Heart left ventricle (tissue), 13 donors: Measurements from ENCODE around the gene RGL3.

Experiments used
- POLR2A ChIP-seq, 2 donors: fragments of 450-650 bp; IDR thresholded peaks; one replicate each; pipeline ENCODE4 v1.6.1; 2017; ENCODE audit warnings: antibody characterized with exemption in 2 of 2, mild to moderate bottlenecking in 2 of 2, moderate library complexity in 2 of 2
- TF ChIP-seq, protein P1 (sequence below), 12 donors: fragments of 200-600 bp; sonication (generic) in 4 of 12; IDR thresholded peaks; one replicate each; pipeline versions ENCODE4 v1.5.0 to v1.8.0; 2018 to 2022; ENCODE audit warnings: antibody characterized with exemption in 12 of 12, mild to moderate bottlenecking in 5 of 12
- donor health status: ischemic (EF 13 %, LVEDD 7.1; RV severe dilation, severe dysfunction).
- donor health status: DM: no; HTN: yes; CAD: no.
- donor health status: DM: no; HTN: no; CAD: no.
- donor health status: ischemic (EF 25% LVEDD 6.9; RV normal size, moderate dysfunction).
- donor health status: ischemic (EF 25% LVEDD 5.7; RV mildly dilated, moderate dysfunction).
- donor health status: ischemic (EF 35%, LVEDD 5.7; RV mildly dilated, moderate dysfunction).
- donor health status: nonischemic (EF 11% LVEDD 7.7; RV severe dilation, severe dysfunction).
- donor health status: DM: yes; HTN: yes; CAD: no.
- donor health status: PGD.
- donor health status: ischemic (EF 29% LVEDD 5.4; RV normal size, mild dysfunction).
- donor health status: nonischemic (EF 23%, LVEDD 6.1; RV moderate dilation, normal function).

DNA sequence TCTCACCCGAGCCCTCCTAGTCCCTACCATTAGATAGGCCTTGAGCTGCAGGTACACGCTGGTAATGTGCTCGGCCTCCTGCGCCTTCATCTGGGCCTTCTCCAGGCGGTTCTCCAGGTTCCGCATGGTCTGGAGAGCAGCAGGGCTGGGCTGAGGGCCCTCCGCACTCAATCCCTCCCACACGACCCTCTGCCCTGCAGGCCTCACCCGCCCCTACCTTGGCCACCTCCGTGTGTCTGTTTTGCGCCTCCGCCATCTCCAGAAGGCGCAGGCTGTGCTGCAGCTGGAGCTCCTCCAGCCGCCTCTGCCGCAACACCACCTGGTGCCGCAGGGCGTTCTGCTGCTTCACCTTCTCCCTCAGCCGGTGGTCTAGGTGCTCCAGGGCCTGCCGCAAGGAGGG is 7.5 kb upstream of the RGL3 start:
- TF ChIP-seq, protein P1, sequence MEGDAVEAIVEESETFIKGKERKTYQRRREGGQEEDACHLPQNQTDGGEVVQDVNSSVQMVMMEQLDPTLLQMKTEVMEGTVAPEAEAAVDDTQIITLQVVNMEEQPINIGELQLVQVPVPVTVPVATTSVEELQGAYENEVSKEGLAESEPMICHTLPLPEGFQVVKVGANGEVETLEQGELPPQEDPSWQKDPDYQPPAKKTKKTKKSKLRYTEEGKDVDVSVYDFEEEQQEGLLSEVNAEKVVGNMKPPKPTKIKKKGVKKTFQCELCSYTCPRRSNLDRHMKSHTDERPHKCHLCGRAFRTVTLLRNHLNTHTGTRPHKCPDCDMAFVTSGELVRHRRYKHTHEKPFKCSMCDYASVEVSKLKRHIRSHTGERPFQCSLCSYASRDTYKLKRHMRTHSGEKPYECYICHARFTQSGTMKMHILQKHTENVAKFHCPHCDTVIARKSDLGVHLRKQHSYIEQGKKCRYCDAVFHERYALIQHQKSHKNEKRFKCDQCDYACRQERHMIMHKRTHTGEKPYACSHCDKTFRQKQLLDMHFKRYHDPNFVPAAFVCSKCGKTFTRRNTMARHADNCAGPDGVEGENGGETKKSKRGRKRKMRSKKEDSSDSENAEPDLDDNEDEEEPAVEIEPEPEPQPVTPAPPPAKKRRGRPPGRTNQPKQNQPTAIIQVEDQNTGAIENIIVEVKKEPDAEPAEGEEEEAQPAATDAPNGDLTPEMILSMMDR (IDR thresholded peaks at IDR 0.05): no peak
- TF ChIP-seq POLR2A (IDR thresholded peaks at IDR 0.05): no peak
